Stimulated activated CD8-positive, alpha-beta memory T cell treated with anti-CD3 and anti-CD28 coated beads, Interleukin-15, amount 100 ng/mL, for 1 hour (primary cell): Measurements from ENCODE around the gene ZBBX.

Experiments
- DNase-seq: peaks from one replicate; pipeline ENCODE4 v3.0.0-alpha.2; 2020; ENCODE audit warnings: low read depth

Gene ZBBX

DNA sequence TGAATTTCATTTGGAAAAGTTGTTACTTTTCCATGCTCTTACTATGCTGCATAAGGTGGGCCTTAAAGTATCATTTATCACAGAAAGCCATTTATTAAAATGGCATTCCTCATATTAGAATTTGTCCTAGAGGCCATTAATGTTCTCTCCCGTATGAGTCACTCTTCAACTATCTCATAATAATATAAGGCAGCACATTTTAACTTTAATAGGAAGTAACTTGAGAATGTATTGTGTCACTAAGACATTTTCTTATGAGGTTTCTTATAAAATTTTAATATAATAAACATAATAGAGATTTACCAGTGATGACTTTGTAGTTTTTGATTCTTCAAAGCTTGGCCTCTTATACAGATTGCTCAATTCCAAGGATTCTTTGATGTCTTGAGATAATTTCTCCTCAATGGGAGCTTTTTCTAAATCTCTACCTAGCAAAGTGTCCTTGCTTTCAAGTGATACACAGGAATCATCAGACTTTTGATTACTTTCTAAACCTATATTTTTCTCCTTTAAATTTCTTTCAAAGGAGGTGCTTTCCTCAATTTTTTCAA is 74.7 kb downstream of the ZBBX start:
- no peak for DNase-seq

GRCh38 chr3:167304077-167304476 is 76.0 kb downstream of the ZBBX start:
- DNase-seq: no peak

DNA sequence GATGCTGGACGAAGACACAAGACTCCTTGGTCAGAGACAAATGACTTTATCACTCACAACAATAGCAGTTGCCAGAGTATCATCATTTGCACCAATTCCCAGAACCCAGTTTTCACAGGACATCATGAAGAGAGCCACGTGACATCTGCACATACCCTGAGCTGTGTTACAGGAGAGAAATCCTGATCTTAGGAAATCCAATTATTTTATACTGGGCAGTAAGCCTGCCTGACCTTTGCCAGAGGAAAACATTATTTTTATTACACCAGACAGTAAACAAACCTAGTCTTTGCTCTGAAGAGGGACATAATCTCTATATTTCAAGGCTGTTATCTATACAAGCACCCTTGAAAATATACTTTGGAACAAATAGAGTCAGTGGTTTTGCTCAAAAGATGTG is 77.4 kb downstream of the ZBBX start:
- no peak for DNase-seq

- no peak for DNase-seq
Observed at GRCh38 chr3:167300207-167300606, 79.9 kb downstream of the ZBBX start.

DNA sequence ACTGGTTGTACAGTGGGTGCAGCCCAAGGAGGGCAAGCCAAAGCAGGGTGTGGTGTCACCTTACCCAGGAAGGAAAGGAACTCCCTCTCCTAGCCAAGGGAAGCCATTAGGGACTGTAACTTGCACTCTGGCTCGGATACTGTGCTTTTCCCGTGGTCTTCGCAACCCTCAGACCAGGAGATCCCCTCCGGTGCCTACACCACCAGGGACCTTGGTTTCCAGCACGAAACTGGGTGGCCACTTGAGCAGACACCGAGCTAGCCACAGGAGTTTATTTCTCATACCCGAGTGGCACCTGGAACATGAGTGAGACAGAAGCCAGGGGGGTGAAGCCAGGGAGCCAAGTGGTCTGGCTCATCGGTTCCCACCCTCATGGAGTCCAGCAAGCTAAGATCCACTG is 90.7 kb downstream of the ZBBX start:
- no peak for DNase-seq

DNA sequence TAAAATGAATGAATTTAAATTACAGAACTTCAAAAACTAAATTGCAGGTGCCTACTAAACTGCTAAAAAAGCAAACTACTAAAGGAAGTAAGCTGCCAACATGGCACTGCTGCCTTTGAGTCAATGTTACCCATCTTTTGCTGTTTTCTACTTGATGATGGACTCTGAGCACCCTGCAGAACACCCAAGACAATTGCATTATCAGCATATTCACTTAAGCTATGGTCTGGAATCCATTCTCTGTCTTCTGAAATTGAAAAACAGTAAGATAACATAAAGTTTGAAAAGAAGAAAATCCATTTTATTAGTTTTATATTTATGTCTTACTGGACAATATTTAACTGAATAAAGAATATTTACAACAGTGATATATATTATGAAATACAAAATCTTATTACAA is 91.4 kb downstream of the ZBBX start:
- DNase-seq: no peak

DNA sequence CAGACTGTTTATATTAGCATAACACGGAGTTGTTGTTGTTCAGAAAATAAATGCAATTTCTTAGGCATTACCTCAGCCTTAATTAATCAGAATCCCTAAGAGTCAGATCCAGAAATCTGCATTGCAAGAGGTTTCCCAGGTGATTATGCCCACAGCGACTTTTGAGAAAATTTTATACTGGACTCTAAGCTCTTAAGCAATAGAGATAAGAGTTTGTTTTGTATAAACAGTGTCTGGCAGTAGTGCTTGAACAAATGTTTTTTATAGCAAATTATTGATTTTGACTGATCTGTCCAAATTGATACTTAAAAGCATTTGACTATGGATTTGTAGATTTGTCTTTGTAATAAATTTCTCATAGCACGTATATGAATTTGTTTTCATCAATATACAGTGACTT is 92.8 kb downstream of the ZBBX start:
- DNase-seq: no peak

- no peak for DNase-seq
Observed at GRCh38 chr3:167274141-167274874, 105.8 kb downstream of the ZBBX start.

- DNase-seq: no peak
Observed at GRCh38 chr3:167253037-167253436, 127.1 kb downstream of the ZBBX start.

DNA sequence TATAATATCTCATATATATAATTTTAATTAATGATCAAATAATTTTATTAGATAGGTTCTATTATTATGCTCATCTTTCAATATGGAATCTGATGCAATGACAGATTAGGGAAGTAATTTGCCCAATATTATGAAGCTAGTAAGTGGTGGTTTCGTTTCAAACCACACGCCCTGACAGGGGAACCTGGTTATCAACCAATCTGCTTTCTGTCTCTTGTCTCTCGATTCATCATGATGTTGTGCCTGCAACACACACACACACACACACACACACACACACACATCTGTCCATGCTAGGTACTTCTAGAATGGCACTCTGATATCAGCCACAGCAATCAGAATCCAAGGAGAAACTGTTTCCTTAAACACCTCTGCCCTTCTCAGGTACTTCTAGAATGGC is 128.4 kb downstream of the ZBBX start:
- no peak for DNase-seq

DNA sequence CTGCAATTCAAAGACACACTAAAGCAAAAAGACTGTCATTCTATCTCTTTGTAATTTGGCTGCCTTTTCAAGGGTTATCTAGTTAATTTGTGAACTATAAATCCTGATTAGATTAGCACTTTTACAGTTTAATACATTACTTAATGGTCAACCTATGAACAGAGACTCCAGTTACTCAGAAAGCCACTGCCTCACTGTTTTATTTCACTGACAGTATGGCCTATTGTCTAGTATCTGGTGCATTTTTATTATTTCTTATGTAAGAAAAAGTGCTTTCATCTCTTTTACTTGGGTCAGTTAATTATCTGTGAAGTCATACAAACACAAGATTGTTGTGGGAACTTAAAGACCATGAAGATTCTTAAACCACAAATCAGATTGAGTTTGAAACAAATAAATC is 133.8 kb downstream of the ZBBX start:
- no peak for DNase-seq

DNA sequence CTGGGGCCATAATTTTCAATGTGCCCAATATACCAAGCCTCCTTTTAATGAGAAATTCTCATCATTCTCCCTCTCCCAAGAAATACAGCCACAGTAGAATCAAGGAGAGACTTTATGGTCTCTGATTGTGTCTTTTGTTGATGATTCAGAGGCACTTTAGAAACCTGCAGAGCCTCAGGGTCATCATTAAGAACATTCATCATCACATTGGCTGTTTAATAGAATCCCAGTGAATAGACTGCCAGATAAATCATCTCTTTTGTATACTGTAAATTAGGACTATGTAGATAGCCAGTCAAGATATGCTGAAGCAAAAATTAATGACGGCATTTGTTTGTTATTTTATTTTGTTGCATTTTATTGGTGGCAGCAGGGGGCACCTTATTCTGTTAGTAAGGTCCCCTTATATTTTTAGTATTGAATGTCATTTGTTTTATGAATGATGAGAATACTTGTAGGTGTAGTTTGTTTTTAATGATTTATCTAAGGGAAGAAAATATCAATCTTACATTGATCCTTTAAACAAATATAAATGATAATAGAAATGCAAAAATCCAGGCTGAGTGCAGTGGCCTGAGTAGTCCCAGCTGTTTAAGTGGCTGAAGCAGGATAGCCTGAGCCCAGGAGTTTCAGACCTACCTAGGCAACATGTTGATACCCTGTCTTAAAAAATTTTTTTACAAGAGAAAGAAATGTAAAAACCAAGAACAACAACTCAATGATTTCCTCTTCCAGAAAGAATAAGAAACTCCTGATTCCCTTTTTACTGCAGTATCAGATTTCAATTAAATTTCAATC is 138.8 kb downstream of the ZBBX start:
- no peak for DNase-seq

DNA sequence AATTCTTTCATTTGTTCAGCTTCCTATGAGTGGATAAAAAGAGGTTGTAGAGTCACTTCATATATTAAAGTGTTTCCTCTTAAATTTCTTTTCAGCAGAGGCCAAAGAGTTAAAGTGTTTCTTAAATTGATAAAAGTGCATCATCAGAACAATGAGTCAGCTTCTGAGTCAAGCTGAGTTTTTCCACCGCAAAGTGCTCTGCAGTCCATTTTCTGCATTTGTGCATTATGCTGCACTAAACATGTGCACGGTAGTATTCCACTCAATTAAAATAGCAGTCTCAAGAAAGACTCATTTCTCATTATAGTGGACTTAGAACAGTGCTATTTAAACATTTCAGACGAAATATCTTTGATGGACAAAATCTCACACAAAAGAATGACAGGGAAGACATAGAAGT is 152.0 kb downstream of the ZBBX start:
- no peak for DNase-seq

GRCh38 chr3:167225821-167226220 is 154.3 kb downstream of the ZBBX start:
- no peak for DNase-seq

- DNase-seq: no peak
Observed at GRCh38 chr3:167209011-167209410, 171.1 kb downstream of the ZBBX start.

- no peak for DNase-seq
Observed at GRCh38 chr3:167203062-167203461, 177.0 kb downstream of the ZBBX start.

DNA sequence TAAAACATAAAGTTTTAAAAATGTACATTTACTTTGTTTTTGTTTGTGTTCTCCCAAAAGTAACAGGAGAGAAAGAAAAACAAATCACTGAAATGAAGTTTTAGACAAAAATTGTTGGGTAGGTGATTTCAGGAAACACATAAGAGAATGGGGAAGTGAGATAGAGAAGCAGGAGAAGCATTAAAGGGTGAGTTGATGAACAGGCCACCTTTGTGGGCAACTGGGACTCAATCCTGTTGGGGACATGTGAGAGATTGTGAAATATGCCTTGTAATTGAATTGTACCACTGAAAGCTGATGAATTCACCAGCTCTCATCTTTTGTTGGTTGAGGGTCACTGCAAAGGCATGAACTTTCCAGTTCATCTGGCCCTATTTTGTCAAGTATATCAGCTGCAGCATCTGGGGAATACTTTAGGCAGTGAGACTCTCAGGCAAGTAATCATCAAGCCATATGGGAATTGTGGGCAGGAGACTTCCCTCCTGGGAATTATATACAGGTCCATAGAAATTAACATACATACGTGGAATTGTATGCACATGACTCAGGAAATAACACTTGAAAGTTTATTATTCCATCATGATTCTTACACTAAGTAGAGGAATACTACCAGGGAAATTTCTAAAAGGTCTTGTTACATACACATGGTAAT is 181.0 kb downstream of the ZBBX start:
- no peak for DNase-seq
